NCI-H1930 (cell line): ENCODE results near the gene MTCH1.

Experiments used
- DNase-seq, 2 experiments: peaks; one replicate each; lab custom pipeline; 2025; lab: John Stamatoyannopoulos, UW

The MTCH1 gene

DNA sequence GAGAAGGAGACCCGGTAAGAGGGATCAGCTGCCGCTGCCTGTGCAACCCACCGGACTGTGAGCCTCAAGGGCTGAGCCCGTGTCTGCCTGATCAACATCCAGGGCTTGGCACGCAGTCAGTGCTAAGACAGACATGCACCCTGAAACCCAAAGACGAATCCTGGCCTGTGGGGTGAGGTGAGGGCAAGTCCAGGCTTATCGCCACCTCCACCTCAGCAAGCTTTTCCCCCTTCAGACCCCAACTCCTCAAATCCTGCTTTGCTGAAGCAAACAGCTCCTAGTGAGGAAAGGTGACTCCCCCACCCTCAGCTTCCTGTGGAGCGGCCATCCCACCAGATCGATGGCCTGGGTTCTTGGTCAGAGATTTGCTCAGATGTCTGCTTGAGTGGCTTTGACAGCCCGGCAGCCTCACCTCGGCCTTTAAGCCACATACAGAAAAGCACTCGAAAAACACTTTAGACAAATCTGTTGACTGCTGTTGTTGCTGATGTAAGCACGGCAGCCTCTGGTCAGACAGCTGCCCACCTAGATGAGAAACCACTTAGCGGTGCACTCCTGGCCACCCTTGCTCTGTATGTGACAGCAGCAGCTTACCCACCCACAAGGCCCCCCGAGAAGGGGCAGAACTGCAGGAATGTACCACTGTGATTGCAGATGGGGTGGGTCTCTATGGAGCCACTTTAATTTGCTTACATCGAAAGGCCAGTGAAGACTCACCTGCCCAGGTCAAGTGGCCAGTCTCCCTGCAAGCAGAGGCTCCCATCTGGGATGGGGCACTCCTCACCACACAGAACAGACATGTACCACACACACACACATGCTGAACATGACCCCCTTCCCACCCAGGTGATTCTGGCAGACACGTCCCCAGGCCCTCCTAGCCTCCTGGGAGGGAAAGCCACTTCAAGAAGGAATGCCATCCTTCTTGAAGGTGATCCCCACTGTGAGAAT, 14.8 kb downstream of the MTCH1 start:
- DNase-seq = no peak

GRCh38 chr6:36969988-36970891, 15.8 kb downstream of the MTCH1 start:
- no peak for DNase-seq

- DNase-seq = no peak
Measured at GRCh38 chr6:36969240-36969691, 16.7 kb downstream of the MTCH1 start.

DNA sequence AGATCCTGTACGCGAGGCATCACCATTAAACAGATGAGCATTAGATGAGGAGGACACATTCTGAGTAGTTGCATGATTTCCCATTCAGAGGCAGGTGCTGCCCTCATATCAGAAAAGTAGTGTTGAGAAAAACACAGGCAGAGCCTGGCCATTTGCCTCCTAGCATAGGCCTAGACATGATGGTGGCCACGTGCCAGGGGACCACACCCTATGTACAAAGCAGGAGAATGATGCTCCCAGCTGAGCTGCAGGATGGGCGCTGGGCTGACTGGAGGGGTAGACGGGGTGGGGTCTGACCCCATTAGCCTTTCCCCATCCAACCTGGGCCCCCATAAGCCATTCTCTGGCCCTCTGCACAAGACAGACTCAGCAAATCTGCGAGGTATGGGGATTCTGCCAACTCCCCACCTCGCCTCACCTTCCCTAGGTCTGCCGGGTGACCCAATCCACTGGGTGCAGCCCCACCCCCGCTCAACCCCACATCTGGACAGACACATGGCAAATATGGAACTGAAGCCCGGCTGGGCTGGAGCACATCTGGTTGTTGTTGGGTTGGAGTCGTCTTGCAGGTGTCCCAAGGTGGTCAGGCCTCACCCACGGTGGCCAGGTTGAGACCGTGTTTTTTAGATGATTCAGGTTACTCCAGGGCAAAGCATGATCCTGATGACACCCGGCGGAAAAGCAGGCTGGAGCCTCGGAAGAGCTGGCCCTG, 17.6 kb downstream of the MTCH1 start:
- no peak for DNase-seq

DNA sequence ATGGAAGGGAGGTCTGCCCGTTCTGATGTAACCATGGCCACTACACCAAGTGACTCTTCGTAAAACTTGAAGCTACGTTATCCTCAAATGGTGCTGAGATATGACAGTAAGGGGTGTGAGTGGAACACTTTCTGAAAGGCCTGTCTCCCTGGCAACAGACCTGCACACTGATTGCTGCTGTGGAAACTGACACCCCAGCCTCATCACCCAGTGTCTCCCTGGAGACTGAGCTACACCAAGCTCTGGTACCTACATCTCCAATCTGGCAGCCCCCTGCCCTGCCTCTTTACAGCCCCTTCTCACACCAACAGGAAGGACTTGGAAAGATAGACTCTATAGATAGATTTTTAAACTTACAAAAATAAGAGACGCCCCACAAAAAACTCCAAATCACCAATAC, 18.2 kb downstream of the MTCH1 start:
- DNase-seq = no peak

GRCh38 chr6:36967301-36967700, 18.7 kb downstream of the MTCH1 start:
- no peak for DNase-seq

DNA sequence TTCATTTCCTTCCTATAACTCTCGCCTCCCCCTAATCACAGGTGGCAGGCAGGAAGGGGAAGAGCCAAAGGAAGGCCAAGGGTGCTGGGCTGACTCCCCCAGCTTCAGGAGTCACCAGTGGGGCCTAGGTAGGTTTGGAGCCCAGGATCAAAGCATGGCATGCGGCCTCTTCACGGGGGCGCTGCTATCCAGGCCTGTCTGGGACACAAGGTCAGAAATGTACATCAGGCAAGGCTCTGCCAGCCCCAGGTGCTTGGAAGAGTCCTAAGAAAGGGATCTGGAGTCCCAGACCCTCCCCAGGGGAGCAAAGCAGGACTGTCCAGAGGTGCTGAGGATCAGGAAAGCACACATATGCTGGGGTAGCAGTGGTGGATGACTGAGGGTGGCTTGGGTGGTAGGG, 21.1 kb downstream of the MTCH1 start:
- no peak for DNase-seq

DNA sequence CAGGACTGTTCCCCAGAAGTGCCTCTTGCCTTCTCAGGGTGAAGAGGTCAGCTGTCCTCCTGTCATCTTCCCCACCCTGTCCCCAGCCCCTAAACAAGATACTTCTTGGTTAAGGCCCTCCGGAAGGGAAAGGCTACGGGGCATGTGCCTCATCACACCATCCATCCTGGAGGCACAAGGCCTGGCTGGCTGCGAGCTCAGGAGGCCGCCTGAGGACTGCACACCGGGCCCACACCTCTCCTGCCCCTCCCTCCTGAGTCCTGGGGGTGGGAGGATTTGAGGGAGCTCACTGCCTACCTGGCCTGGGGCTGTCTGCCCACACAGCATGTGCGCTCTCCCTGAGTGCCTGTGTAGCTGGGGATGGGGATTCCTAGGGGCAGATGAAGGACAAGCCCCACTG, 21.6 kb downstream of the MTCH1 start:
- DNase-seq = no peak

GRCh38 chr6:36963451-36964290, 22.3 kb downstream of the MTCH1 start:
- DNase-seq = no peak

DNA sequence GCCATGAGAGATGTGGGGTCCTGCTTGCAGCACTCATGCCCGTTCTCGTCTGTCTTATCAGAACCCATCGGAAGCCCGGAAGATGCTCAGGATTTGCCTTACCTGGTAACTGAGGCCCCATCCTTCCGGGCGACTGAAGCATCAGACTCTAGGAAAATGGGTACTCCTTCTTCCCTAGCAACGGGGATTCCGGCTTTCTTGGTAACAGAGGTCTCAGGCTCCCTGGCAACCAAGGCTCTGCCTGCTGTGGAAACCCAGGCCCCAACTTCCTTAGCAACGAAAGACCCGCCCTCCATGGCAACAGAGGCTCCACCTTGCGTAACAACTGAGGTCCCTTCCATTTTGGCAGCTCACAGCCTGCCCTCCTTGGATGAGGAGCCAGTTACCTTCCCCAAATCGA, 23.1 kb downstream of the MTCH1 start:
- DNase-seq = no peak

- DNase-seq = no peak
Measured at GRCh38 chr6:36961441-36962435, 24.3 kb downstream of the MTCH1 start.

- no peak for DNase-seq
Measured at GRCh38 chr6:36959555-36960250, 26.3 kb downstream of the MTCH1 start.

- no peak for DNase-seq
Measured at GRCh38 chr6:36958775-36959554, 27.0 kb downstream of the MTCH1 start.

GRCh38 chr6:36957773-36958271, 28.2 kb downstream of the MTCH1 start:
- DNase-seq = no peak

DNA sequence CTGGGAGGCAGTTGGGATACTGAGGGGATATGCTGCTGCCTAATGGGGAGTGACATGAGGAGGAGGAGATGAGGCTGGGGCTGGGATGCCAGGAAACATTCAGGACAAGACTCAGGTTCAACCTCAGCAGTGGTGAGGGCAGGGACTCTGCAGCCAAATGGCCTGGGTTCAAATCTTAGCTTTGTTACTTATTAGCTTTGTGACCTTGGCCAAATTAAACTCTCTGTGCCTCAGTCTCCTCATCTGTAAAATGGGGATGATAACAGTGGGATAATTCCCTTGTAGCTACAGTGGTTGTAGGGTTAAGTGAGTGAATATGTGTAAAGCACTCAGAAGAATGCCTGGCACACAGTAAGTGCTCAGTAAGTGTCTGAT, 29.6 kb downstream of the MTCH1 start:
- DNase-seq = no peak

- no peak for DNase-seq
Measured at GRCh38 chr6:36955671-36956445, 30.1 kb downstream of the MTCH1 start.

DNA sequence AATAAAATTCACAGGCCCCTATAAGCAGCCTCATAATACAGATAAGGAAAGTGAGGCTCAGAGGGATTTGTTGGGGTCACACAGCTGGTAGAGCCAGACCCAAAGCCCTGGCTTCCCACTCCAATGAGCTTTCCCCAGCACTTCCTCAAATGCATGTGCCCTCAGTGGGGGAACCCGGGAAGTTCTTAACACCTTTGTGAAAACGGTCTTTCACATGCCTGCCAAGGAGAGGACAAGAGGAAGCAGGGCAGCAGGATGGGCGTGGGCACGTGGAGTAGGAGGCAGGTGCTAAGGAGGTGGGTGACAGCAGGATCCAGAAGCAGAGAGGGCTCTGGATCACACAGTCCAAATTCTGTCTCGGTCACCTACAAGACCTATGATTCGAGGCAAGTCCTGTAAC, 30.9 kb downstream of the MTCH1 start:
- no peak for DNase-seq
